ENCODE results near the gene TMPRSS4. TPM values are rescaled to one million over a fixed set of nuclear protein-coding genes. Genes with fewer than 3 reads are reported as not detected.

Gene TMPRSS4
- polyA plus RNA-seq, 3 donors = not detected

DNA sequence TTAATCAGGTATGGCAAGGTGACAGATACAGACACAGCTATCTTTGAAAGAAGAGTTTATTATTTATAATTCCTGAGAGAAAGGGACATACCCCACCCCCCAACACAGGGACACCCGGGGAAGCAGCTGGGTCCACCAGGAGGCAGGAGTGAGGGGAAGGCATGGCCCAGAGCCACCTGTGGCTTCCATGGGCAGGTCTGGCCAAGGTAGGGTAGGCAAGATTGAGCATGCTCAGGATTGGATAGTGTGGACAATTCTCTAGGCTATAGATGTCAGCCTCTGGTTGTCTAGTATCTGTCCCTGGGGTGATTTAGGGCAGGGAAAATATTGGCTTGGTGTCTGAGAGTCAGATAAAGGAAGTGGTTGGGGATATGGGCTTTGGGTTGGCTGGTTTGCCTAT lies 37.4 kb downstream of the TMPRSS4 start:
- H3K27ac ChIP-seq (ENCODE audit: low read depth in 1 of 2, low read length in 2 of 2) = no peak overlapping the region
- Mint-ChIP-seq H3K4me3 (no peak overlapping the region), H3K36me3 (no peaks in the 10 kb centered on the region), H3K27ac (no peak overlapping the region), H3K27me3 (ENCODE audit: low read depth in 3 of 3) (peaks cover 0 to 5% (median 4%) of the 10 kb centered on the region in 3 donors), H3K9me3 (no peaks in the 10 kb centered on the region), H3K4me1 (peaks cover 13% of the 10 kb centered on the region)
- no peaks in the 10 kb centered on the region for H3K79me2 ChIP-seq (ENCODE audit: insufficient read depth, low read length)
- WGBS (ENCODE audit: insufficient coverage) = no CpG with 5 or more reads among the region's 1 CpG
- H3K9ac ChIP-seq (ENCODE audit: insufficient read depth, low read length, poor library complexity, severe bottlenecking) = no peak overlapping the region
- TF ChIP-seq, protein P1, sequence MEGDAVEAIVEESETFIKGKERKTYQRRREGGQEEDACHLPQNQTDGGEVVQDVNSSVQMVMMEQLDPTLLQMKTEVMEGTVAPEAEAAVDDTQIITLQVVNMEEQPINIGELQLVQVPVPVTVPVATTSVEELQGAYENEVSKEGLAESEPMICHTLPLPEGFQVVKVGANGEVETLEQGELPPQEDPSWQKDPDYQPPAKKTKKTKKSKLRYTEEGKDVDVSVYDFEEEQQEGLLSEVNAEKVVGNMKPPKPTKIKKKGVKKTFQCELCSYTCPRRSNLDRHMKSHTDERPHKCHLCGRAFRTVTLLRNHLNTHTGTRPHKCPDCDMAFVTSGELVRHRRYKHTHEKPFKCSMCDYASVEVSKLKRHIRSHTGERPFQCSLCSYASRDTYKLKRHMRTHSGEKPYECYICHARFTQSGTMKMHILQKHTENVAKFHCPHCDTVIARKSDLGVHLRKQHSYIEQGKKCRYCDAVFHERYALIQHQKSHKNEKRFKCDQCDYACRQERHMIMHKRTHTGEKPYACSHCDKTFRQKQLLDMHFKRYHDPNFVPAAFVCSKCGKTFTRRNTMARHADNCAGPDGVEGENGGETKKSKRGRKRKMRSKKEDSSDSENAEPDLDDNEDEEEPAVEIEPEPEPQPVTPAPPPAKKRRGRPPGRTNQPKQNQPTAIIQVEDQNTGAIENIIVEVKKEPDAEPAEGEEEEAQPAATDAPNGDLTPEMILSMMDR (IDR thresholded peaks at IDR 0.05) = no peak
- intact Hi-C loops (cut with micrococcal nuclease) = no loop called here
- H4K20me1 ChIP-seq (ENCODE audit: insufficient read depth, low read length) = no peaks in the 10 kb centered on the region
- no peaks in the 10 kb centered on the region for H3K4me1 ChIP-seq (ENCODE audit: control insufficient read depth in 1 of 2, insufficient read depth in 2 of 2, low read length in 2 of 2)
- H3K9me3 ChIP-seq (replicated peaks in 1 of 2; ENCODE audit: control insufficient read depth in 1 of 2, insufficient read depth in 1 of 2, low read length in 2 of 2) = no peaks in the 10 kb centered on the region
- no peak overlapping the region for H3K4me2 ChIP-seq (replicated peaks; ENCODE audit: extremely low read depth, low read length, poor library complexity, severe bottlenecking)
- no peak for DNase-seq
- H3K27me3 ChIP-seq (ENCODE audit: control insufficient read depth in 2 of 2, insufficient read depth in 2 of 2, low read length in 2 of 2) = no peaks in the 10 kb centered on the region
- H3K36me3 ChIP-seq (replicated peaks in 1 of 2; ENCODE audit: control insufficient read depth in 1 of 2, insufficient read depth in 2 of 2, low read length in 2 of 2) = no peaks in the 10 kb centered on the region
- H3K4me3 ChIP-seq (replicated peaks in 1 of 3; ENCODE audit: low read depth in 2 of 3, low read length in 3 of 3) = no peak overlapping the region
- H2AFZ ChIP-seq (ENCODE audit: insufficient read depth, low read depth, low read length, poor library complexity, severe bottlenecking) = no peak overlapping the region

DNA sequence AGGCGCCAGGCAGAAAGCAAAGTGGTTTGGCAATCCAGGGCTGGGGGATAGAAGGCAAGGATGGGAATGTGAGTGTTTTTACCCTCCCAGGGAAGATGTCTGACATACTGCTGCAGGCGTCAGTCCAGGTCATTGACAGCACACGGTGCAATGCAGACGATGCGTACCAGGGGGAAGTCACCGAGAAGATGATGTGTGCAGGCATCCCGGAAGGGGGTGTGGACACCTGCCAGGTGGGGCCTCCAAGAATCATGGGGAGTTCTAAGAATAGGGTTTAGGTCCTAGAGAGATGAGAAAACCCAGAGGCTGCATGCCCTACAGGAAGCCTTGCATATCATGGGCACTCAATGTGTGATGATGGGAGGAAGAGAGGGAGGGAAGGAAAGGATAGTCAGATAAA lies 38.2 kb downstream of the TMPRSS4 start:
- H4K20me1 ChIP-seq (ENCODE audit: insufficient read depth, low read length) = no peaks in the 10 kb centered on the region
- H3K36me3 Mint-ChIP-seq = no peaks in the 10 kb centered on the region
- H3K27me3 Mint-ChIP-seq (ENCODE audit: low read depth in 3 of 3) = peaks cover 0 to 5% (median 4%) of the 10 kb centered on the region in 3 donors
- WGBS (ENCODE audit: insufficient coverage) = 93% methylated on average over 7 of the region's 7 CpGs
- no peak overlapping the region for H3K4me3 Mint-ChIP-seq
- H3K4me3 ChIP-seq (replicated peaks in 1 of 3; ENCODE audit: low read depth in 2 of 3, low read length in 3 of 3) = no peak overlapping the region
- intact Hi-C loops (cut with micrococcal nuclease) = no loop called here
- H2AFZ ChIP-seq (ENCODE audit: insufficient read depth, low read depth, low read length, poor library complexity, severe bottlenecking) = no peak overlapping the region
- H3K9me3 ChIP-seq (replicated peaks in 1 of 2; ENCODE audit: control insufficient read depth in 1 of 2, insufficient read depth in 1 of 2, low read length in 2 of 2) = no peaks in the 10 kb centered on the region
- no peaks in the 10 kb centered on the region for H3K36me3 ChIP-seq (replicated peaks in 1 of 2; ENCODE audit: control insufficient read depth in 1 of 2, insufficient read depth in 2 of 2, low read length in 2 of 2)
- H3K4me2 ChIP-seq (replicated peaks; ENCODE audit: extremely low read depth, low read length, poor library complexity, severe bottlenecking) = no peak overlapping the region
- no peaks in the 10 kb centered on the region for H3K27me3 ChIP-seq (ENCODE audit: control insufficient read depth in 2 of 2, insufficient read depth in 2 of 2, low read length in 2 of 2)
- H3K4me1 Mint-ChIP-seq = peaks cover 13% of the 10 kb centered on the region
- no peak for DNase-seq
- no peak overlapping the region for H3K9ac ChIP-seq (ENCODE audit: insufficient read depth, low read length, poor library complexity, severe bottlenecking)
- no peak overlapping the region for H3K27ac ChIP-seq (ENCODE audit: low read depth in 1 of 2, low read length in 2 of 2)
- H3K79me2 ChIP-seq (ENCODE audit: insufficient read depth, low read length) = no peaks in the 10 kb centered on the region
- peak overlapping the region in 1 of 7 donors; percentile 21 for H3K27ac Mint-ChIP-seq
- no peaks in the 10 kb centered on the region for H3K9me3 Mint-ChIP-seq
- H3K4me1 ChIP-seq (ENCODE audit: control insufficient read depth in 1 of 2, insufficient read depth in 2 of 2, low read length in 2 of 2) = no peaks in the 10 kb centered on the region
- TF ChIP-seq, protein P1 (IDR thresholded peaks at IDR 0.05) = no peak

Data from CD14-positive monocyte (primary cell).